ENCODE measurements around the gene ARHGAP12.

The ARHGAP12 gene

DNA sequence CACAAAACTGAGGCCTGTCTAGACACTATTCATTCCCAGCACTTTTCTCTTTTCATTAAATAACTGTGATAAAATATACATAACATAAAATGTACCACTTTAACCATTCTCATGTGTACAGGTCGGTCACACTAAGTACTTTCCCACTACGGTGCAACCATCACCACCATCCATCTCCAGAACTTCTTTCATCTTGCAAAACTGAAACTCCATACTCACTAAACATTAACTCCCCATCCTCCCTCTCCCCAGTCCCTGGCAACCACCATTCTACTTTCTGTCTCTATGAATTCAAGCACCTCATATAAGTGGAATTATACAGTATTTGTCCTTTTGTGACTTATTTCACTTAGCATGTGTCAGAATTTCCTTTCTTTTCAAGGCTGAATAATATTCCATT, 53.0 kb downstream of the ARHGAP12 start:
- no peak for DNase-seq

DNA sequence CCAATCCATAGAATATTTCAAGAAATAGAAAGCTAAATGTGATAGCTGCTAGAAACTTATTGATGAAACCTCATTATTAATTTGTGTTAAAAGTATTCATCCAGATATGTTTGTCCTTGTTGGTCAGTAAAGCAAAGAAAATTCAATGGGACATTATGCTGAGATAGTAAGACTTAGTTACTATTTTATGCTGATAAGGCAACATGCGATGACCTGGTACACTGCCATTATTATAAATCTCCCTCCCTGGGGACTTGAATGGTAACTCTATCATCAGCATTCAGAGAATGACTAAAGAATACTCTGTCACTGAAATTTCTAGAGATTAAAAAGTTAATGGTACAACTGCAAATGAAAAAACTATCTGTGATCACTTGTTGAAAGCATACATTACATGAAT, 54.9 kb downstream of the ARHGAP12 start:
- no peak for DNase-seq

DNA sequence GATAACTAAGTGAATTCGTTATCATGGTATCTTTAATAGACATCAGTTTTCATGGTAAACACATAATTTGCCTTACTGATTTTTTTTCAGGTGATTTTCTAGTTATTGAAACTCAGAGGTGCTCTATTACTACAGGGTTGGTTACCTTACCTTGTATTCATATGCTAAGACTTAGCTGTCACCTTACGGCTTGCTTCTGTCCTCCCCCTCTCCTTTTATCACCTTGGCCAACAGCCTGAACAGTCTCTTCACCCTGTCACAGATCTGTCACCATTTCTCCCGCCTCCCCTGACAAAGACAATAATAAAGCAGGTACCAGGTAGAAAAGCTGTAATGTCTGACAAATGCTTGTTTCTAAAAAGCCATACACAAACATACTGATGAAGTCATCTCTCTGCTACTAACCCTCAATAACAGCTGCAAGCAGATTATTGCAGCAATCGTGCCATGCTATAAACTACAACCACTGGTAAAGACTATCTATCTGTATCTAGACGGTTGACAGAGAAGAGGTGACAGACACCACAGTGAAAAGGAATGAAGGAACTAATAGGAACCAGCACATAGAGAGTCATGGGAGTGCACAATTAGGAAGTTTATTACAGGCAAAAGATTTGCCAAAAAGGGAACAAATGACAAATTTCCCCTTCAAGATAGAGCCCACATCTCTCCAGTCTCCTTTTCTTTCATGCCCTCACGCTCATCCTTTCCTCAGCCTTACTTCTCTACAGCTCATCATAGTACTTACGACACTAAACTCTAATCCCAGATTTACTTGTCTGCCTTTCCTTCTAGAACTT, 57.2 kb downstream of the ARHGAP12 start:
- no peak for DNase-seq

DNA sequence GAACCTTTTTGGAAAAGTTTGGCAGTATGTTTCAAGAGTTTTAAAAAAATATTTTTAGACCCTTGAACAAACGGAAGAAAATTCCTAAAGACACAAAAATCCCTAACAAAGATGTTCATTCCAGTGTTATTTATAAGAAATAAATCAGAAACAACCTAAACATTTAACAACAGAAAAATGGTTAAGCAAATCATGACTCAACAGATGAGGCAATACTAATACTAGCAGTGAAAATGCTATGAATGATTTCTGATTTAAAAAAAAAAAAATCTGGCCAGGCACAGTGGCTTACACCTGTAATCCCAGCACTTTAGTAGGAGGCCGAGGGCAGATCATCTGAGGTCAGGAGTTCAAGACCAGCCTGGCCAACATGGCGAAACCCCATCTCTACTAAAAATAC, 61.0 kb downstream of the ARHGAP12 start:
- DNase-seq = no peak

DNA sequence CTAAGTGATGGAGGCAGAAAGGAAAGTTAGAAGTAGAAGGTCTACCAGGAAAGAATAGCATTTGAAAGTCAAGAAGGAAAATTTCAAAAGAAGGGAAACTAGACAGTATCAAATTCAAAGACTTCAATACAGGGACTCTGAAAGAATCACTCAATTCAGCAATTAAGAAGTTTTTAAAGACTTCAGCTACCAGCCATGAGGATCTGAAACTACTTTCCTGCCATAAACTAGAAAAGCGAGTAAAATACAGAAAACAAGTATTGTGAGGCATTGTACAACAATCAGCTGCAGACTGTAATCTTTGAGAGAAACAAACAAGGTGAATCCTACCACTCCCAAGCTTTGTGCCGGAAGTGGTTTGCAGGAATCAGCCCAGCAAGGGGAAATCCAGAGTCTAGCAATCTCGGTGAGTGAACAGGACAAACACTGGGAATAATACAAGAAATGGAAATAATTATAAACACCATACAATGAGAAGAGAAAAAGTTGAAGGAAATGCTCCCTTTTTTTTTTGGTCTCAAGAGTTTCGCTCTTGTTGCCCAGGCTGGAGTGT, 62.4 kb downstream of the ARHGAP12 start:
- no peak for DNase-seq

DNA sequence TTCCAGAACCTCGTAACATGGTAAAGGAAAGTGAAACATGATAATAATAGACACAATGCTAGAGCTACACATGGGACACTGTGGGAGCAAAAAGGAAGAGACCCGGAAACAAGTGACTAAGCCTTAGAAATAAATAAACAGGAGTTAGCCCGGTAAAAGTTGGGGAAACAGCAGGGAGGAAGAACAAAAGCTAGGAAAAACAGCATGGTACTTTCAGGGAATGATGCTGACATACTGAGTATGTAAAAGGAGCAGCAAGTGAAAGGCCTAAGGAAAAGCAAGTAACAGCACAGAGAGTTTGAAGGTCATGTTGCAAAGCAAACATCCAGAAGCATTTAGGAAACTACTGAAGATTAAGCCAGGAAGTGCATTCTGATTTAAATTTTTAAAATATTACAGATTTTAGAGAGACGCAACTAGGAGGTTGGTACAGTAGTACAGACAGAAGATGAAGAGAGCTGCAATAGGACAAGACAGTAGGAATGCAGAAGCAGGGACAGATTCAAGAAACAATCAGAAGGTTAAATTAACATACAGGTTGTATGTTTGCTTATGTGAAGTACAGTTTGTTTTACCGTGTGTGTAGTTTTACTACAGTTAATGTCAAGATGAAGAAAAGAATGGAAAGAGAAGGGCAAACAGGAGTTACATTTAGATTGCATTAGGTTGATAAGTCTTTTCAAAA, 63.7 kb downstream of the ARHGAP12 start:
- DNase-seq = no peak

DNA sequence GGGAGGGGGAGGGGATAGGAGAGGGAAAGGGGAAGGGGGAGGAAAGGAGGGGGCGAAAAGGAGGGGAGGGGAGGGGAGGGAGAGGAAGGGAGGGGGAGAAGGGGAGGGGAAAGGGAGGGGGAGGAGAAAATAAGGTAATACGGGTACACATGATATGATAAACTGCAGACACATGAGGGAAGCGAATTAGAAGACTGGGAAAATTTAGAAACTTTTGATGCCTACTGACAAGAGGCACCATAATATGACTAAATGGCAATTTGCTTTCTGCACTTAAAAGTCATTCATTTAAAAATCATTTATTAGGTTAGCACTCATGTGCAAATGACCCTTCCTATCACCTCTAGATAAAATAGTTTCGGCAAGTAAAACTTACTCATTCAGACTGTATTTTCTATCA, 73.6 kb downstream of the ARHGAP12 start:
- DNase-seq = no peak

DNA sequence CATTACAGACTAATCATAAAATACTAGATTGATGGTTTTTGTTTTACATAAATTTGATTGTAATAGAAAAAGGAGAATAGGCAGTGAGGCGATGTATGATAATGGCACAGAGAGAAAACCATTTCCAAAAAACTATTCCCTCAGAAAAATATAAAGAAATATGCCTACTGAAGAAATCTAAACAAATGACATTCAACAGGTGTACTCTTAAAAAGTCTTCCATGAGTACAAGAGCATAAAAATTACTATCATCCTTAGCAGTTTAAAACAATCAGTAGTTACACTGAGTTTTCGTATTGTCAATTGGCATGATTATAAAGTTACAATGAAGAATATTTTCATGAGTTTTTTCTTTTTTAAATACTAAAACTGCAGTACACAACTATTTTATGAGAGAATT, 75.0 kb downstream of the ARHGAP12 start:
- no peak for DNase-seq

DNA sequence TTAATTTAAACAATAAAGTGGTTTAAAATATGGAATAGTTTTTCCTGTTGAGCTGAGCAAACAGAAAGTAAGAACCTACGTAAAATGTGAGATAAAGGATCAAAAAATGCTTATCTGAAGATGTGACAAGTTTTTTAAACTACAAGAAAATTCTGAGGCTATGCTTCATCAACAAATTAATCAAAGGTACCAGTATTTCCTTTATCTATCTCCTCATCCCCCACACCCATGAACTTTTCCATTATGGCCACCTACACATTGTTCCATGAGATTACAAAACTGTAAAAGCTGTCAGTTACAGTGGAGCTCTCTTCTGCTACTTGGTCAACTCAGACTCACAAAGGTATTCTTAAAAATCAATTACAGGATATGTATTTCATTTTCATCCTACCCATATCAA, 77.4 kb downstream of the ARHGAP12 start:
- no peak for DNase-seq

DNA sequence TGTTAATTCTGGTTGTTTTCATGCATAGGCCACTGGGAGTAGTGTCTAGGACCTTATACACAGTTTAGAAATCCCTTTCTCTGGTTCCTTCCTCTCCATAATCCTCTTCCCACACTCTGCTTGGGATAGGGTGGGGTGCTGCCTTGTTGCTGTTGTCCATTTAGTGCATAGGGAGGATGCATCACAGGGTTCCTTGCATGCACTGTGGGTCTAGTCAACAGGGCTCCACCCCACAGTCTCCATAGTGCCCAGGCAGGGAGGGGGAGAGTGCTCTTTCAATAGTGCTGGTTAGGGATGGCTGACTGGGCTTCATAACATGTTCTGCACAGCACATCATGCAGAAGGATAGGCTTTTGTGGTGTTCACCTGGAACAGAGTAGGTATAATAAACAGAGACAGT, 81.1 kb downstream of the ARHGAP12 start:
- no peak for DNase-seq

DNA sequence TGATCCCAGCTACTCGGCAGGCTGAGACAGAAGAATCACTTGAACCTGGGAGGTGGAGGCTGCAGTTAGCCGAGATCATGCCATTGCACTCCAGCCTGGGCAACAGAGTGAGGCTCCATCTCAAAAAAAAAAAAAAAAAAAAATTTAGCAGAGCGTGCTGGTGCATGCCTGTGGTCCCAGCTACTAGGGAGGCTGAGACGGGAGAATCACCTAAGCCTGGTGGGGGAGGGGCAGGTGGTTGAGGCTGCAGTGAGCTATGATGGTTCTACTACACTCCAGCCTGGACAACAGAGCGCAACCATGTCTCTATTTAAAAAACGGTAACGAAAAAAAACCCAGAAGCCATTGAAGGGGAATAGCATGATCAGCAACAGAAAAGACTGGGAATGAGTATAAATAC, 89.9 kb downstream of the ARHGAP12 start:
- DNase-seq = no peak

DNA sequence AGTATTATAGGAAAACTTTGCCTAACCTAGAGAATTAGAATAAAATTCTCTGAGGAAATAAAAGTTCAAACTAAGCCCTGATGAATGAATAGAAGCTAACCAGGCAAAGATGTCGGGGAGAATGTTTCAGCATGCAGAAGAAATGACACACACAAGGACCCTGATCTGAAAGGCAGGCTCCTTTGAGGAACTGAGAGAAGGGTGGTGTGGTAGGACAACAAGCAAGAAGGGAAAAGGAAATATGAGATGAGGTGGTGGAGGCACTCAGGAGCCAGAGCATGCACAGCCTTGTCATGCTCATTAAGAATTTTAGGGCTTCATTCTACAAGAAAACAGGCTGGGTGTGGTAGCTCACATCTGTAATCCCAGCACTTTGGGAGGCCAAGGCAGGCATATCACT, 90.6 kb downstream of the ARHGAP12 start:
- no peak for DNase-seq

DNA sequence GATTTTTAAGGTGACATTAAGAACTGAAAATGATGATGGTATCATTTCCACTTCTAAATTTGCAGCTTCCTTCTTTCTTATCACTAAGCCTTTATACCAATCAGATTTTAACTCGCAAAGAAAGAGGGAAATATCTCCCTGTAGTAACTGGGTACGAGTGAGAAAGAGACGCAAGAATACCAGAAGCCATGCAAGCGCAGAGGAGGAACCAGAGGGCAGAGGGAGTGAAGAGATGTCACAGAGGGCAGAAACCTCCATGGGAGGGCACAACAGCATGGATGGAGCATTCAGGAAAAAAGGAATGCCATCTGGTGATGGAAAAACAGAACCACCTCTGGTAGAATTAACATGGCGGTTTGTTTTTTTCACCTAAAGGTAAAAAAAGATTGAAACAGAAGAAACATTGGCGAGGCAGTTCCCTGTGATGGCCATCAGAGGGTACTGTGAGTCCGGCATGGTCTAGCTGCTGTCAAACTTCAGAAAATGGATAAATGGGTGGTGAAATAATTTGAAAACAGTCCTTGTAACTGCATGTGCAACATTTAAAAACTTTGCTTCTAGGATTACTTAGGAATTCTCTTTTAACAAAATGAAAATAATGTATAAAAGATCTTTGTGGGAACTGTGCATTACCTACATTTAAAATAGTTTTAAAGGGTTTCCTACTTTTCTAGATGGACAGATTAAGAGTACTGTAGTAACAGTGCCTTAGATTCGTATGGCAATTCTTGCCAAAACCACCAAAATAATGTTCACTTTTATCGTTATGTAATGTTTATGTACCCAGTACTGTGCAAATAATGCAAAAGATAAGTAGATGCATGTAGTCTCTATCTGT, 91.8 kb downstream of the ARHGAP12 start:
- no peak for DNase-seq

DNA sequence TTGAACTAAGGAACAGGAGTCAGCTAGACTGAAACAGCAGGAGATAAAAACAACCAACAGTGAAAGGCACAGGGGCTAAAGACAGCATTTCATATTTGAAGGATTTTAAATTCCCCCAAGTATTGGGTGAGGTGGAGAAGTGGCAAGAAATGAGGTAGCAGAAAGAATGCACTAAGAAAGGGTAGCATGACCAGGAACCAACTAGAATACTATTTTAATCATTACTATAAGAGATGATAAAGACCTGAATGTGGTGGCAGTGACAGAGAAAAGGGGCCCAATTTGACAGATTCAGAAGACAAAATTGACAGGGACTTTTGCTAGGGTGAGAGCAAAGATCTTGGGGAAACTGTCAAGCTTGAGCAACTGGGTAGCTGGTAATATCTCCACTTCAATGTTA, 94.9 kb downstream of the ARHGAP12 start:
- DNase-seq = no peak

DNA sequence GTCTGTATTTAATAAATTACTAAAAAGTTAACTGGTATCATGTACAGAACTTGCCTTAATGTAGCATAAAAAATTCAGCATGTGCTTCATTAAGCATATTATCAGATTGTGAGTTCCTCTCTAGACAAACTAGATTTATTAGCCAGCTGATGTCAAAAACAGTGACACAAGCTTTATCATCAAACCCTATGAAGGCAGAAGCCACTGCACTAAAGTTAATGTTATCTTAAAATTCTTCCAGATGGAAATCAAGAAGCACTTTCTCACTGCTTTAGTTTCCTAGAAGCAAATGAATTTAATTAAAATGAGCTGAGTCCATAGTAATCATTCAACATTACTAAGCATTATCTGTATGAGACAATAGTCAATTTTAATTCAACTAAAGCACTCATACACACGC, 96.4 kb downstream of the ARHGAP12 start:
- DNase-seq = no peak

DNA sequence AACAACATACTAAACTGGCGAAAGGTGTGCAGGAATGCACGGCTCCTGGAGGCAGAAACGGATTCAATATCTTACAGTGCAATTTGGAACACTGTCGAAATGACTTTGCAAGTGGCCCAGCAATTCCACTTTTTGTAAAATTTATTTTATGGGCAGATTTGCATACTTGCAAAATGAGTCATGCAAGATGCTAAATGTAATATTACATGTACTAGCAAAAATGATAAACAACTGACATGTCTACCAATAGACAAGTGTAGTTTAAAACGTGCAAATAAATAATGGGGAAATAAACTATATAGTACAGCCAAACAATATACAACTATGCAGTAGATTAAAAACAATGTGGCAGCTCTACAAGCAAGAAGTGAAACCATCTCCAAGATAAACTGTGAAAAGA, 97.7 kb downstream of the ARHGAP12 start:
- DNase-seq = no peak

DNA sequence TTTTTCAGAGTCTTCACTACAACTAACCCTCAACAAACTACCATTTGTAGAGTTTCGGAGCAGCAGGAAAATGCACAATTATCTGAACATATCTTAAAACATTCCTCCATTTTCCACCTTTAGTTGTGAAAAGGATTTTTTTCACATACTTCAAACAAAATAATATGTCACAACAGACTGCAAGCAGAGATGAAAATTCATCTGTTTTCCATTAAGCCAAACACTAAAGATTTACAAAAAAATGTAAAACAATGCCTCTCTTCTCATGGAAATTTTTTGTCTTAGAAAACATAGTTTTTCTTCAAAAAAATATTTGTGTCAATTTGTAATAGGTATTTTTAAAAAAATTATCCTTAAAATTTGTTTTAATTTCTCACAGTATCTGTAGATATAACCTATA, 98.9 kb downstream of the ARHGAP12 start:
- no peak for DNase-seq

DNA sequence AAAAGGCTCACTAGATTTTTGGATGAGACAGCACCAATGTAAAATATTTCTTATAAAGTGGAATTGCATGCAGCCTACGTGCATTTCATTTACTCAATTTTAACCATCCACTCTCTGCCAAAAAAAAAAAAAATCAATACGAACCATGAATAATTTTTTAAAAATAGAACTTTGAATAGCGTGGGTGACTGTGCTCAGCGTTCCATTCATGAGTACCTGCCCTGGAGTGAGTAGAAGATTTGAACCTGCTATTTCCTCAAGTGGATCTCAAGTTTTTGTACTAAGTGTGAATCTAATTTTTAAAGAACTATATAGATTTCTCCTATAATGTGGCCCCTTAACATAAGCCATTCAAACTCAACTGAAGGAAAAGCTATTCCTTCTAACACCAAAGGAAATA, 105.3 kb downstream of the ARHGAP12 start:
- DNase-seq = no peak

DNA sequence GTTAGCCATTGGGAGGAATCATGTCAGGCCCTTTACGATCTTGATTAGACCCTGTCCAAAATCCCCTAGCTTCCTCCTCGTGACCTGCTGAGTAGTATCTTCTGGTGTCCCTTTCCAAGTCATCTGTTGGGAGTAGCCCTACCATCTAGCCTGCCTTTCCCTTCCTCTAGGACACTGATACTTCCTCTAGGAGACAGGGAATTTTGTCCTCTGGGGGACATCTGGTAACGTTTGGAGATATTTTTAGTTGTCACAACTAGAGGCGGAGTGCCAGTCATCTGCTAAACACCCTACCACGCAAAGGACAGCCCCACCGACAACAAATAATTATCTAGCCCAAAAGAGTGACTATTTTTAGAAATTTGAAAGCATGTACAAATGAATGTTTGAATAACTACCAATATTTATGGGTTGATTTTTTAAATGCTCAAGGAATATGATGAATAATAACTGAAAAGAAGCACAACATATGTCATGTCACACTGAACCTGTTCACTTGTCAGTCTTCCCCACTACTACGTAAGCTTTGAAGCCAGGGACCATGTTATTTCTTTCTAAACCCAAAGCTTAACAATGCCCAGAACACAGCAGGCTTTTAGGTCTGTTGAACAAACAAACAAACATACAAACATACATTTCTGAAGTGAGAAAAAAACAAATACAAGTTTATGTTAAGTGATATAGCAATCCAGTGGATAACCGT, 105.9 kb downstream of the ARHGAP12 start:
- no peak for DNase-seq

DNA sequence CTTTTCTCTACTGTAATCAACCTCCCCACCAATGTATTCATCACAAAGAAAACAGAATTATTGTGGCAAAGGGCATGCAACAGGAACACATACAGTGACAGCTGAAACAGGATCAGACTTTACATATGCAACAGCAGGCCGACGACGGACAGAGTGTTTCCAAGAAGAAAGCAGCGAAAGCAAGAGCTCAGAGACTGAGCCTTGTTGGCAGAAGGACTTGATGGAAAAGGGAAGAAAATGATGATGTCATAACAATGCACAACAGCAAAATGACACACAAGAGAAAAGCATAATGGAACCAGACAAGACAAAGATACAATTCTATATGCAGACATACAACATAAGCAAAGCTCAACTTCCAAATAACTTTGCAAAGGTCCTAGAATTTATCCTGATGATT, 106.5 kb downstream of the ARHGAP12 start:
- DNase-seq = no peak

DNA sequence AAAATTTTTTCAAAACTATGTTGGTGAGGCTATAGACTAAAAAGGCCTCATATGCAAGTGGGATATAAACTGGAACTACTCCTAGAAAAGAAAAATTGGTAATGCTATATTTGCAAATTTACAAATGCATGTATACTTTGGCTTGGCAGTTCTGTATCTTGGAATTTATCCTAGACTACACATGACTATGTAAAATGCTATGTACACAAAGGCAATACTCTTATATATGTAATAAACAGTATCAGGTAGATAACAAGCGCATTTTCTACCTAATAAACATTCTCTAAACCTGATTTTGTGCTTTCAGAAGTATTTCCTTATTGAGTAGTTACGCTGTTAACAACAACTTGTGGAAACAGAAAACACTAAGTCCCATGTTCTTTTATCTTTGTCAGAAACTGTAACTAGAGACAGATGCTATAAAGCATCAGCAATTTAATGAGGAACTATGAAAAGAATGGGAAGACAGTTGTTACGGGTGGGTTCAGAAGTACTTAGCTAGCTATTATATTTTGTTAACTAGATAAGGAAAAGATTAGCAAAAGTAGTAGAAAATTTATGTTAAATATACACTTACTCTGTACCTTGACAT, 107.8 kb downstream of the ARHGAP12 start:
- DNase-seq = no peak

DNA sequence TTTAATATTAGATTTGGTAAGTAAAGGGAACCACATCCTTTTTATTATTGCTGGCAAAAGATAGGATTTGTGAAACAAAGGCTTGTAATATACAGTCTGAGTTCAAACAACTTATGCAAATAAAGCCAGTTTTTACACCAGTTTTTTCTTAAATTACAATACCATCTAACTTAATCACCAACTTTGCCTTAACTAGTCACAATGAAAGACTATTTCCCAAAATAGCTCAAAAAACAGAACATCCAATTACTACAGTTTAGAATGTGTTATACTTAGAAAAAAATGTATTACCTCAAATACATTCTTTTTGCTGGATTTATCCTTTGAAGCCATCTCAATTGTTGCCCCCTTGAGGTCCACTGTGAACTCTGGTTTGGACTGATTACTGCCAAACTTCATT, 108.5 kb downstream of the ARHGAP12 start:
- DNase-seq = no peak

Data from SIG-M5 (cell line).